ENCODE data around the gene EFCAB11.

EFCAB11 gene

DNA sequence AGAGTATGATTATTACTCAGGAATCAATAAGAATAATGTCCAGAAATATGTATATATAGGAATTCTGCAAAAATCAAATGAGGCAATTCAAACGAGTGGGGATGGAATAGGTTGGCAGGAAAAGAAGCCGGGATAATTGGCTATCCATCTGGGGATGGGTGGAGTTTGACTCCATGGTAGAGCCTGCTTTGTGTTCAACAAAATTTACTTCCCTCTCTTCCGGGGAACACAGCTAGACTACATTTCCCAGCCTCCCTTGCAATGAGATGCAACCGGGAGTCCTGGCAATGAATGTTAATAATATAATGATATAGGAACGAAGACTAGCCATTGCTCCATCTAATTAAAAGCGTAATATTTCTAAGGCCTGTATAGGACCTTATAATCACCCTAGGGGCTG lies 146.6 kb downstream of the EFCAB11 start:
- no peak for DNase-seq

DNA sequence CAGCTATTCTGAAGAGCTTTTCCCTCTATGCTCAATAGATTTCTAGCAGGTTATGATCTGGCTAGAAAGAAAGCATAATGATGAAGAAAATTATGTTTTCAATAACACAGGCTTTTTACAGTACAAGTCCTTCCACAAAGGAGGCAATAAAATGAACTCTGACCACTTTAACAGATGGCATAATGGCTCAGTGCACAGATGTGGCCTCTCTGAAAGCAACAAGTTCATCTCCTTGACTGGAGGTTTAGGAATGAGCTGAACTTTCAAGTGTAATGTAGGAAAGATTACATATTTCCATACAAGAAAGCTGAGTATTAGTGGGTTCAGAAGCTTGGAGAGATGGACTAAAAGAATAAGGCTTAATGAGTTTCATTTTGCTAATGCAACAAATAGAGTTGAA lies 147.4 kb downstream of the EFCAB11 start:
- no peak for DNase-seq

DNA sequence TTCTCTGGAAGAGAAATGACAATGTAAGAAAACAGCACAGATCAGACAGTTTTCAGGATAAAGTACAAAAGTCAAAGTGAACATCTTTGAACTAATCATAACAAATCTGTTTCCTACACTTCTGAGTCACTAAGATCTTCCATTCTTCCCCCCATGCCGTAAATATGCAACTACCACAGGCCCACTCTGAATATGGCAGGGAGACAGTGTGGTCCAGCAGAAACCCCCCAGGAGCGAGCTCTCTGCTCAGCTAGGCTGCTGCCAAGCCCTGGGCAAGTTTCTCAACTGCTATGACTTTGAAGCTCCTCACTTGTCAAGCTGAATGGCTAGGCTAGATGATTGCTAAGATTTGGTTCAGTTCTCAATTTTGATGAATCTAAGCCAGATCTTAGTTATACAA lies 148.1 kb downstream of the EFCAB11 start:
- no peak for DNase-seq

DNA sequence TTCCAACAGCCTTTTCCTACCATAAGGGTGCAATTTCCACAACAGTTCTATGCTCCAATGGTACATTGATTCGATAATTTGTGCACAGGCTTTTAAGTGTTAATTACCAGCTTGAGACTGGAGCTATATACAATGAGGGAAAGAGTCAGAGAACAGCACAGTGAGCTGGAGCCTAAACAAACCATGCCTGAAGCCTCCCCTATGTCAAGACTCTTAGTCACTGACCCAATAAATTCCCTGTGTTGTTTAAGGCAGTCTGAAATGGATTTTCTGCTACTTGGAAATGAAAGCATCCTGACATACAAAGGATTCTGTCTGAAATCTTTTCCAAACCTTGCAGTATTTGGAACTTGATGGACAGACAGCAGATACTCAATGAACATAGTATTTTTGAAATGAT lies 149.0 kb downstream of the EFCAB11 start:
- no peak for DNase-seq

DNA sequence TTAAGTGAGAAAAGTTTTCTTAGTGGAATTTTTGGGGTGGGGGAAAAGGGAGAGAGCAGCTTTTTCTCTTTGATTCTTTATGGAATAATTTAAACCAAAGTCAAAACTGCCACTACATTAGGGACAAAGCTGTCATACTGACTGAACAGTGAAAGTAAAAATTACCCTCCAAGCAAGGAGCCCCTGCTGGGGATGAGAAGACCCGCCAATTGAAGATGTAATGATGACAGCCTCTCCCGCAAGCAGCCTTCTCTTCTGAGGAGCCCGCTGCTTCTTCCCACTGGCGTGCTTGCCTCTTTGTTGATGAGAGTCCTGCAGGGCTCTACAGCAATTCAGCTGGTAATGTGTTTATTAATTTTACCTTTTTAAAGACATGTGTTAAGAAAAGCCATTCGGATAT lies 151.0 kb downstream of the EFCAB11 start:
- DNase-seq, result no peak

DNA sequence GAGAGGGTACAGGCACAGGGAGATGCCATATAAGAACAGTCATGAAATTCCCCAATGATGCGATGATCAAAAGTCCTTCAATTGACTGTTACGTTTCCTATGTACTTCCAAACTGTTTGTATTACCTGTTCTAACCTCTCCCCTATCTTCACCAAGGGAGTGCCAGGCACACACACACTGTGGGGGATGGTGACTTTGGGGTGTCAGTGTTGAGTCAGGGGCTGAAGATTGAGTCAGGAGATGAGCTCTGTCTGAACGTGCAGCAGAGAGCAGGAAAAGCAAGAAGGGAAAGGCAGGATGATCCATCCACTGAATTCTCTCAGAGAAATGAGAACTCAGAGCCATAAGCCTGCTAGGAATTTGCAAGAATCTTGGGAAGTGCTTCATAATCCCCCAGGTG lies 153.4 kb downstream of the EFCAB11 start:
- no peak for DNase-seq

DNA sequence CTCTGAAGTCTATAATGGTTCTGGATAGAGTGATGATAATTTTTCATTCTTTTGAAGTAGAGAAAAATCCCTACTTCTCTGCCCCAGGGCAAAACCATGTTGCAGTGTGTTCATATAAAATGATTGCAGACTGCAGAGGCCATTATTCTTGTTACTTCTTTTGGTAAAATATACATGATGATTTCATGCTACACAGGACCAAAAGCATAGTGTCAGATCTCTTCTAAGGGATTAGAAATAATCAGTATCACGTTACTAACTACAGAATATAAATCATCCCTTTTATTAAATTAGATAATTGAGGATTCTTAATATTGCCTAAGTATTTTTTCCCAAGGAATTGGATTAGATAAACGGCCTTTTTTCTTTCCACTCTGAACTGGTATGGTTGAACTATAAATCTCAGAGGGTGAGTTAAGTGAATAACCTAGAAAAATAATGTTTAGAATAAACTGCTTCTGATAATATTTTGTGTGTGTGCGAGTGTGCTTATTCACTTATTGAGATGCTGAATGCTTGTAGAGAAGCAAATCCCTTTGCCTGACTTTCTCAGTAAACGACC lies 156.2 kb downstream of the EFCAB11 start:
- no peak for DNase-seq

DNA sequence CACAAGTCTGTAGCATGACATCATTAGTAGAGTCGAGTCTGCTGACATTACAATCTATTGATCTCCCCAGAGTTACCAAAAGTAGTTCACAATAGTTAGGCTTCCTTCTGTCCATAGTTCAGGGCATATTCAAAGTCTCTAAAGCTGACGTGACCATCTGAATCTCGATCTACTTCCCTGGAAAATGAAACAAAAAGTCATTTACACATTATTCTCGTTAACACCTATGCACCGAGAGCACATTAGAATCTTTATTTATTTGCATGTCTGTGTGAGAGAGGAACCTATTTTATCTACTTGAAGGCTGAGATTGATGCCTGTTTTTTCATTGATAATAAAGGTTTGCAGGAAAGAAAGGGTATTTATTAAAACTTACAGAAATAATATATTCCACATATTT lies 157.4 kb downstream of the EFCAB11 start:
- DNase-seq, result no peak

DNA sequence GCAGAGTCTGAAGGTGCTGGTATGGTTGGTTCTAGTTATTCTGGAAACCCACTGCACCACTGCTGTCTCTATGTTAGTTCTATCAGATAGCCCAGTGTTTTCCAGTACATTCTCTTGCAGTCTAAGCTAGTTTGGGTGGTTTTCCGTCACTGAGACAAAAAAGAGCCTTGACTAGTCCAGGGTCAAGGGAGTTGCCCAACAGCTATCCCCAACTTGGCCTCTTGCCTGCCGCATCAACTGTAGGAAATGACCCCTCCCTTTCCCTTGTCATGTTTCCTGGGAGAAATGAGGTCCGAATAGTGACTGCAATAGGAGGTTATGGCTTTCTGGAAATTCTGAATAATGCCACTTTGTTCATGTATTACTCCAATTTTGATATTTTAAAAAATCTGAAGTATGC lies 160.4 kb downstream of the EFCAB11 start:
- no peak for DNase-seq

DNA sequence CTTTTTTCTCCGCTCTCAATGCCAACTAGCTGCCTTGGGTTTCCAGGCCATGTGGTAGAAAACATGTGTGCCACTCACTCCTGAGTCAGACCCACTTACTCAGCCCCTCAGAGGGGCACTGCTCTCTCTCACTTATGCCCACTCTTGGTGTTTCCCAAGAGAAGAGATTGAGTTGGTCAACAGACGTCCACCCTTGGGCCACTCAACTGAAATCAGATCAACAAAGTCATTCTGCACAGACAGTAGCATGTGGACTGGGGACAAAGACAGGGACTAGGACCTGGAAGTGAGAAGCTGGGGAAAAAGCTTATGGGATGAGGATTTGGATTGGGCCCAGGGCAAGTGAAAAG lies 161.2 kb downstream of the EFCAB11 start:
- no peak for DNase-seq

DNA sequence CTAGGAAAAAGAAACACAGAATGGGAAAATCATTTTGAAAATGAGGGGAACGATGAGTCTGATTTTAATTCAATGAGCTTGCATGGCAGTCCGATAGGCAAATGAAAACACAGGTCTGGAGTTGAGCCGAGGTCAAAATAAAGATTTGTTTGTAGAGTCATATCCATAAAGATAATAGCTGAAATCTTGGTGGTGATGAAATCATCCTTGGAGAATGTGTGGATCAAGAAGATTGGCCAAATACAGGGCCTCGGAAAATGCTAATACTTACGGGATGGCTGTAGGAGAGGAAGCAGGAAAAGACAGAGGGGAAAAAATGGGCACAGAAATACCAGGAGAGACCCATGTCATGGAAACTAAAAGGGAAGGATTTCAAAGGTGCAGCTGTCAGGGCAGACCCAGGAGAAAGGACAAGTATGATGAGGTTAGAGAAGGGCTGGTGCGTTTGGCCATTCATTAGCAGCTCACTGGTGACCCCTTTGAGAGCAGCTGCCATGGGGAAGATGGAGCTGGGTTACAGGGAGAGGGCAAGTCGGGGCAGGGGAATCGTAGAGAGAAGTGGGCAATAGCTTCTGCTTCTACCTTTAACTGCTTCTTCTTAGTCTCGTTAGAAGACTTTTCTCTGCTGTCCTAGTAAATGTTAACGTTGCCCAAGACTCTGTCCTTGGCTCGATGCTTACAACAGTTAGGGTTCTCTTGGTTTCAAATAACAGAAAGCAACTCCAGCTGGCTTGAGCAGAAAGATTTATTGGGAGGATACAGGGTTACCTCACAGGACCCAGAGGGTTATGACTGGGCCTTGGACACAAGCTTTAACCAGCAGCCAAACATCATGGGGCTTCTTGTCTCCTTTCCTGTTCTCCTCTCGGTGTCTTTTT lies 161.8 kb downstream of the EFCAB11 start:
- no peak for DNase-seq

DNA sequence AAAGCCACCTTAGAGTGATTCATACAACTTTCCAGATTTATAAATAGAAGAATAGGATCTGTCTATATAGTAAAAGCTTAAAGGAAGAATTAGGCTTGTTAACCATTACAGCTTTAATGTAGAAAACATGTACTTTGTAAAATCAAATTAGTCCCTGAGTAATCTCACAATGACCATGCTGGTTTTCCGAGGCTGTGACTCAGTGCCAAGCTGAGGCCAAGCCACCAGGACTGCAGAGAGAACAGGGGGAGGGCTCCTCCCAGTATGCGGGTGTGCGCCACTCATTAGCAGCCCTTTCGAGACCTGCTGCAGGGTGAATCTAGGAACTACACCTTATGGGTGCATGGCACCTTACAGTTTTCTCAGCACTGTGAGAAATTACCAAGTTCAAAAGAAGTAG lies 167.0 kb downstream of the EFCAB11 start:
- DNase-seq, result no peak

DNA sequence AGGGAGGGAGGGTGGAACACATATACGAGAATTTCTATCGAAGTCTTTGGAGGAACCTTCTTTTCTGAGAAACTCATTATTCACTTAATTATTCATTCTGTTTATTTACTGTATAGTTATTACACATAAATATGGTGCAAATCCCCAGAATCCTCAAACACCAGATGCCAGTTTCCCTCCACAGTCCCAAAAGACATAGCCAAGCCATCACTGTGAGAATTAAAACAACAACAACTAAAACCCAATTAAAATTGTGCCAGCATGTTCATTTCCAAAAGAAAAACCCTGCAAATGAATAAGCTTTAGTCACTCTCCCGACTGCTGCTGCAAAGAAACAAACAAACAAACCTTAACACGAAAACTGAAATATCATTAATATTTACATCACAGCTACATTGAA lies 173.5 kb downstream of the EFCAB11 start:
- no peak for DNase-seq

DNA sequence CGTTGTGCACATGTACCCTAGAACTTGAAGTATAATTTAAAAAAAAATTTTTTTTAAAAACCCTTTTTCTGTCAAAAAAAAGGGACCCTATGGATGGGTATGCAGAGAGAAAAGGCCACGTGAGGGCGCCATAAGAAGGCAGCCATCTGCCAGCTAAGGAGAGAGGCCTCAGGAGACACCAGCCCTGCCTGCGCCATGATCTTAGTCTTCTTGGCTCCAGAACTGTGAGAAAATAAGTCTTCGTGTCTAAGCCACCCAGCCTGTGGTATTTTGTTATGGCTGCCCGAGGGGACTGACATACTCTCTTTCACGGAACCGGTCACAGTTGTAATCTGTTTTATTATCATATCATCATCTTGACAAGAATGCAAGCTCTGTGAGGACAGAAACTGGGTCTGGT lies 174.8 kb downstream of the EFCAB11 start:
- no peak for DNase-seq

DNA sequence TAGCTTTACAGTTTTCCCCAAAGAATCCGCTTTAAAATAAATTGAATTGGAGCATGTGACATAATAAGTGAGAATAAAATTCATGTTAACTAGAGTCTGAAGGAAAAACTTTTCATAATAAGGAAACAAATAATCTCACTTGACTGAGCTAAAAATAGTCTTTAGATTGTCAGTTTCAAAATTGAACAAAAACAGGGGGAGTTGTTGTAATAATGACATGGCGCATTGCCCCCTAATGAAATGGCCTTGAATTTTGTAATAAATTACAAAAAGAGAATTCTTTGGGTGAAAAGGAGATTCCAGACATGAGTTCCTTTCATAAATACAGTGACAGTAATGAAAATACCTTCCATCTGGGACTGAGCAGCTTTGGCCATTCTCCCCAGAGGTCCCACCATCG lies 178.6 kb downstream of the EFCAB11 start:
- DNase-seq, result no peak

DNA sequence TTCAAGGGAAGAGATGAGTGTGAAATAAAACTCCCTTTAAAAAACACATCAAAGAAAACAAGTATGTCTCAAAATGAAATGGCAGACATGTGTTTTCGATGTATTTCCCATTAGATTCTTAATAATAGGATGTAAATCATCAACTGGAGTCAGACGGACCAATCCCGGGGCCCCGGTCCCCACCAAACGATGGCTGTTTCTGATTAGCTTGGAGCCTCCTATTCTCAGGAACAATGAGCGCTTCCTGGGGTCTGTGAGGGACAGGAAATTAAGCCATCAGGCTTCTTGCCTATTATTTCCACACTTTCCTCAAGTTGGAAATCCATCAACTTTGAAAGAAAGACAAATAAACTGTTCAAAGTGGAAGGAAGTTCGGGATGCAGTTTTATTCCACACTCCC lies 179.4 kb downstream of the EFCAB11 start:
- DNase-seq, result no peak

DNA sequence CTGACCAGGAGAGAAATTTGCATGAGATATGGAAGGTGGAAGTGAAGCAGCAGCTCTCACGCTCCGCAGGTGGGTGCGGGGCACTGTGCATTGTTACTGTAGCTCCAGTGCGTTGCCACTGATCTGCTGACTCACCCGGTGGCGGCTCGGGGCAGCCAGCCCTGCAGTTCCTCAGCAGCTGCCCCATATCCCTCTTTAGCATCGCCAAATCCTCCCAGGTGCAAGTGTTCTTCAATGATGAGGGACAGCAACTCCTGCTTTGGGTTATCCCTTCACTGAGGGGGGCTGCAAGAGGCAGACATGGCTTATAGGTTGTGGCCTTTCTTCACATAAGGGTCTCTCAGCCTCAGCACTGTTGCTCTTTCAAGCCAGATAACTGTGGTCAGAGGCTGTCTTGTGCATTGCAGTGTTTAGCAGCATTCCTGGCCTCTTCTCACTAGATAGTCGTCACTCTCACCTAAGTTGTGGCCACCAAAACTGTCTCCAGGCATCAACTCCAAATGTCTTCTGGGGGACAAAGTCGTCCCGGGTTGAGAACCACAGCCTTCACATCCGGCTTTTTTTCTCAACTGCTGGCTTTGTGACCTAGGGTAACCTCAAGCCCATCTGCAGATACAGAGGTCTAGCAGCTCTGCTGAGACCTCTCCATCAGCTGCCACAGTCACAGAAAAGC lies 180.8 kb downstream of the EFCAB11 start:
- peak; percentile 12 to 31 (median 26) for DNase-seq

DNA sequence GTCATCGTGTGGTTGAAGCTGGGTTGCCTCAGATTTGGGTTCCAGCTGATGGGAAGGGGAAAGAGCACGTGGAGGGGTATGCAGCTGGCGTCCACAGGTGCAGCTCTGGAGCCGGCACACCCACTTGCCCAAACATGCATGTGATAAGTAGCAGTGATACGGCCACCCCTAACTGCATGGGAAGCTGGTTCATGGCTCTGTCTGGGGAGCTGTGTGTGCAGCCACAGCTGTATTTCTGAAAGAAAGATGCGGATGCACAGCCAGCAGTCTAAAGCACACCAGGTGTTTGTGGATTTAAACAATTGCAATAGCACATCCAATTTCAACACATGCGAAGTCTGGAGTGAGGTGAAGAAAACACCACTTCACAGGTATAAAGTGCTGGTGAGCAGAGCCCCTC lies 181.4 kb downstream of the EFCAB11 start:
- no peak for DNase-seq

DNA sequence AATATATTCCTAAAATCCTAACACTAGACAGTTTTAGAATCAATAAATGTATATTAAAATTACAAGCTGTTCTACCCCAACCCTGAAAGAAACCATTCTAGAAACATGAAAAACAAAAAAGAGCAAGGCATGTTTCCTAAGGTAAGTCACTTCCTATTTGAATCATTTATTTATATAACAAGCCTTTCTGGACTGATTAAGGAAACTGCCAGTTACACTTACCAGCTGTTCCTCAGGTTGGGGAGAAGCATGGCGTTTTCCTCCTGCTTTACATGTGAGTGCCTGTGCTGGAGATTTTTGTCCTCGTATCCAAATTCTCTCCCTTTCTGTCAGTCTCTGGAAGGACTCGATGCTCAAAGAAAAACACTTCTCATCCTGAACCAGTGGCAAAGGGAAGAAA lies 183.3 kb downstream of the EFCAB11 start:
- DNase-seq, result no peak

DNA sequence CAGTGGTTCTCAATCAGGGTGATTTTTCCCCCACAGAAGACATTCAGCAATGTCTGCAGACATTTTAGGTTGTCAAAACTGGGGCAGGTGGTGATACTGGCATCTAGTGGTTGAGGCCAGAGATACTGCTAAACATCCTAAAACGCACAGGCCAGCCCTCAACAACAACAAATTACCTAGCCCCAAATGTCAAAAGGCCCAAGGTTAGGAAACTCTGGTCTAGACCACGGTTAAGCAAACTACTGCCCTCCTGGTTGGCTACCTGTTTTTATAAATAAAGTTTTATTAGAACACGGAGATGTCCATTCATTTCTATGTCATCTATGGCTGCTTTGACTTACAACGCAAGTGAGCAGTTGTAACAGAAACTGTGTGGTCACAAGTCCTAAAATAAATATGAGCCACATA lies 186.7 kb downstream of the EFCAB11 start:
- DNase-seq, result peak in 3 of 4 experiments; percentile 16 to 31 (median 20)

DNA sequence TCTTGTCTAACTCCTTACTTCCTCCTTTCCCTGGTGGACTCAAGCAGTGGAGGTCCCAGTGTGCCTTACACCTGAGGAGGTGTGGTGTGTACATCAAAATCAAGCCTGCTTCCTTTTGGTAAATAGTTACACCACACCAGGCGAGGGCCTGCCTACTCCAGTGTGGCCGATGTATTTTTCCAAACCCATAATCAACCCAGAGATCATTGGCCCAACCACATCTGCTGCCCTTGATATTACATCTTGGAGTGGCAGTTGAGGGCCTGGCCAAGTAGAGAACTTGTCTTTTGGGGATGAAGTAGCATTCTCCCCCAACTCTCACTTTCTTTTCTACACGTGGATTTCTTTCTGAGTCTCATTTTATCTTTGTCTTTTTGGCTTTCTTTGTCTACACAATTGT lies 187.4 kb downstream of the EFCAB11 start:
- DNase-seq, result no peak

DNA sequence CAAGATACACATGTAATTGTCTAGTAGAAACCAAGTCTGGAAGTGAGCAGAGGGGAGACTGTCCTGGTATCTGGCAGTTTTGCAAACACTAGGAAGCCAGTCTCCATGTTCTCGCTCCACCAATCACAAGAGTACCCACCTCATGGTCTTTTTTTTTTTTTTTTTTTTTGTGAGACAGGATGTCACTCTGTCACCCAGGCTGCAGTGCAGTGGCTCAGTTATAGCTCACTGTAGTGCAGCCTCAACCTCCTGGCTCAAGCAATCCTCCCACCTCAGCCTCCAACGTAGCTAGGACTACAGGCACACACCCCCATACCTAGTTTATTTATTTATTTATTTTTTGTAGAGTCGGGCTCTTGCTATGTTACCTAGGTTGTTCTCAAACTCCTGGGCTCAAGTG lies 189.2 kb downstream of the EFCAB11 start:
- DNase-seq, result no peak

DNA sequence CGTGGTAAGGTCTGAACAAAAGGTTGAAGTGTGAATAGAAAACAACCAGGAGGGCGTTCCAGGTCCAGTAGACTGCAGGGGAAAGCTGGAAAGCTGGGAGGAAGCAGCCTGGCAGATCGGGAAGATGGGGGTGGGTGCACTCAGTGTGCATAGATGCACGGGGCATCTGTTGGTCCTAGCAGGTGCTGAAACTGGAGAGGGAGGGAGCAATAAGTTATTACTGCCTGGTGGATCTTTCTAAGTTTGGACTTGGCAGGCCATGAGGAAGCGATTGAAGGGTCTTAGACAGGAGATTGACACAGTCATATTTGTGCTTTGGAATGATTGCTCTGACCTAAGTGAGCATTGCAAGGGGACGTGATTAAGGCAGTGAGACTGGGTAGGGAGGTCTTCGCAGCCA lies 194.4 kb downstream of the EFCAB11 start:
- DNase-seq, result no peak

DNA sequence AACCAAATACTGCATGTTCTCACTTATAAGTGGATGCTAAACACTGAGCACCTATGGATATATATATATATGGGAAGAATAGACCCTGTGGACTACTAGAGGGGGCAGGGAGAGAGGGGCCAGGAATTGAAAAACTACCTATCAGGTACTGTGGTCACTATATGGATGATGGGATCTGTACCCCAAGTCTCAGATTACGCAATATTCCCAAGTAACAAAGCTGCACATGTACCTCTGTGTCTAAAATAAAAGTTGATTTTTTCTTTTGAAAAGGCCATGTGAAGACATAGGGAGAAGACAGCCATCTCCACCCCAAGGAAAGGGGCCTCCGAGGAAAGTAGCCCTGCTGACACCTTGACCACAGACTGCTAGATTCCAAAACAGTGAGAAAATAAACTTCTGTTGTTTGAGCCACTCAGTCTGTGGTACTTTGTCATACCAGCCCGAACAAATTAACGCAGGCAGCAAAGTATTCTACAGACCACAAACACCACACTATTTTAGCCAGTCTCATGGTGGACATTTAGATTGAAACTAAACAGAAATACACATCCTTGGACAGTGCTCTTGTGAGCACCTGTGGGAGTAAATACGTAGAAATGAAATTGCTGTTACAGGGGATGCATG lies 197.1 kb downstream of the EFCAB11 start:
- no peak for DNase-seq

All from activated CD4-positive, CD25-positive, alpha-beta regulatory T cell (primary cell).